ENCODE measurements around the gene ENTPD3. TPM values are rescaled to one million over a fixed set of nuclear protein-coding genes. Genes with fewer than 3 reads are reported as not detected.

ENTPD3 gene
- total RNA-seq, 1 donor from 2014 or later: not detected

GRCh38 chr3:40476478-40477470, 89.8 kb downstream of the ENTPD3 start, which contains the start of gene ZNF619:
TSS of gene ZNF619 (plus strand) at chr3:40477122. CDS start at chr3:40477980, 858 bp downstream.
- H3K4me3 Mint-ChIP-seq: peak within 1 kb of the TSS; percentile 91
- intact Hi-C loops (cut with micrococcal nuclease): loop anchor here (1.0 to 5.0 kb wide), 5 partner anchors 19 to 169 kb away; partner anchors contain the start of genes EIF1B, RPL14 and ZNF621
- no peaks in the 10 kb centered on the region for H3K9me3 Mint-ChIP-seq
- peak within 1 kb of the TSS; percentile 78 for H3K27ac Mint-ChIP-seq
- peaks cover 27% of the 10 kb centered on the region for H3K4me1 Mint-ChIP-seq (ENCODE audit: low read depth)
- peak; percentile 31 for DNase-seq (ENCODE audit: low spot score)
- peaks cover 17% of the 10 kb centered on the region for H3K36me3 Mint-ChIP-seq (ENCODE audit: low read depth)
- H3K27me3 Mint-ChIP-seq (ENCODE audit: insufficient read depth): peaks cover 10% of the 10 kb centered on the region

- H3K36me3 Mint-ChIP-seq (ENCODE audit: low read depth): peaks cover 24% of the 10 kb centered on the region
- H3K27ac Mint-ChIP-seq: peak overlapping the region; percentile 78
- peak overlapping the region; percentile 91 for H3K4me3 Mint-ChIP-seq
- H3K9me3 Mint-ChIP-seq: no peaks in the 10 kb centered on the region
- intact Hi-C loops (cut with micrococcal nuclease): loop anchor here (1.0 to 5.0 kb wide), 5 partner anchors 20 to 170 kb away; partner anchors contain the start of genes EIF1B, RPL14 and ZNF621
- peaks cover 10% of the 10 kb centered on the region for H3K27me3 Mint-ChIP-seq (ENCODE audit: insufficient read depth)
- H3K4me1 Mint-ChIP-seq (ENCODE audit: low read depth): peaks cover 33% of the 10 kb centered on the region
- no peak for DNase-seq (ENCODE audit: low spot score)
Observed at GRCh38 chr3:40477666-40478065, 90.7 kb downstream of the ENTPD3 start.

Other genes starting within 250 kb of the ENTPD3 start
- gene EIF1B, start 77.5 kb upstream of the ENTPD3 start, total RNA-seq: 49.1 and 49.6 TPM in 2 replicates
- 2,245 and 2,326 TPM in 2 replicates for gene RPL14, start 70.2 kb downstream of the ENTPD3 start, total RNA-seq
- gene ZNF619, start 89.9 kb downstream of the ENTPD3 start, total RNA-seq: 7.1 and 8.2 TPM in 2 replicates
- 5.5 and 6.0 TPM in 2 replicates for gene ZNF620, start 118.9 kb downstream of the ENTPD3 start, total RNA-seq
- gene ZNF621, start 137.8 kb downstream of the ENTPD3 start, total RNA-seq: 18.3 and 19.0 TPM in 2 replicates